Testis (tissue), 3 donors: Measurements from ENCODE around the gene TNNT2. TPM values are rescaled to one million over a fixed set of nuclear protein-coding genes. Genes with fewer than 3 reads are reported as not detected.

Source experiments
- DNase-seq: peaks from one replicate; pipeline ENCODE4 v3.0.0-alpha.2; 2019
- H3K27ac ChIP-seq, 2 donors: fragments of 200-600 bp; sonication (generic); one replicate each; pipeline ENCODE4 v1.5.1; 2019
- H3K27me3 ChIP-seq: fragments of 200-600 bp; sonication (generic); one replicate; pipeline ENCODE4 v1.5.1; 2019
- H3K36me3 ChIP-seq: fragments of 200-600 bp; sonication (generic); one replicate; pipeline ENCODE4 v1.5.1; 2017; ENCODE audit warnings: low read depth; ENCODE audit errors: missing control alignments
- H3K4me1 ChIP-seq: fragments of 200-600 bp; sonication (generic); one replicate; pipeline ENCODE4 v1.5.1; 2019
- H3K4me3 ChIP-seq, 2 donors: fragments of 200-600 bp; sonication (generic); one replicate each; pipeline ENCODE4 v1.5.1; 2017 to 2019
- H3K9me3 ChIP-seq: fragments of 200-600 bp; sonication (generic); one replicate; pipeline ENCODE4 v1.5.1; 2017
- CTCF ChIP-seq, 3 experiments: fragments of 450-650 bp in 2 of 3; fragments of 200-600 bp in 1 of 3; sonication (generic) in 1 of 3; IDR thresholded peaks; one replicate each; pipeline ENCODE4 v1.5.1; 2016 to 2019; ENCODE audit warnings: antibody characterized with exemption in 3 of 3, mild to moderate bottlenecking in 2 of 3, moderate library complexity in 1 of 3
- POLR2A ChIP-seq: fragments of 450-650 bp; IDR thresholded peaks from one replicate; pipeline ENCODE4 v1.6.1; 2017; ENCODE audit warnings: antibody characterized with exemption, mild to moderate bottlenecking, moderate library complexity
- WGBS, 2 donors: methylation state at CpG; one replicate each; pipeline ENCODE4 v1.1.5; 2018; 5-methylcytosine and 5-hydroxymethylcytosine counted together
- intact Hi-C: fragments of 100-400 bp; cut with DNase I; formaldehyde crosslinking; loops from one replicate; pipeline ENCODE4 v1.15.1; 2023; ENCODE audit warnings: low total_unique reads
- polyA plus RNA-seq: library from polyadenylated mRNA; stranded (reverse); fragments of 350-450 nt; fragmentation: Illumina TruSeq; extraction: RNeasy Lipid Tissue Mini Kit (QIAGEN cat#74804); gene quantifications from one replicate; pipeline ENCODE4 v1.2.3, GENCODE V29; 2014; ENCODE audit warnings: low read depth, low replicate concordance; ENCODE audit not compliant: insufficient read depth
- total RNA-seq, 2 donors: library from RNA; depleted of rRNA; stranded (reverse); fragments of >200 nt; gene quantifications; one replicate each; pipeline ENCODE4 v1.2.3, GENCODE V29; 2016

TNNT2 gene
- total and polyA plus RNA-seq, 3 donors from 2014 or later, result 0.79 to 2.7 (median 1.1) TPM

GRCh38 chr1:201418461-201418860 lies 41.0 kb upstream of the TNNT2 start:
- Histone ChIP-seq H3K9me3 (no peaks in the 10 kb centered on the region), H3K36me3 (no peaks in the 10 kb centered on the region), H3K4me1 (no peaks in the 10 kb centered on the region)

GRCh38 chr1:201414051-201414738 lies 36.7 kb upstream of the TNNT2 start:
- TF ChIP-seq POLR2A, result no peak
- TF ChIP-seq CTCF (IDR thresholded peaks at IDR 0.05), result no peak
- DNase-seq, result no peak
- H3K4me1 ChIP-seq, result no peaks in the 10 kb centered on the region

More at GRCh38 chr1:201418461-201418860, 41.0 kb upstream of the TNNT2 start:
- Histone ChIP-seq H3K27ac (no peak overlapping the region), H3K27me3 (no peaks in the 10 kb centered on the region), H3K4me3 (no peak overlapping the region)
- no peak for TF ChIP-seq CTCF (IDR thresholded peaks at IDR 0.05)
- no peak for TF ChIP-seq POLR2A
- intact Hi-C loops, result no loop called here
- 84 to 92% methylated on average over 3 of the region's 3 CpGs for WGBS, 2 donors
- DNase-seq, result no peak

GRCh38 chr1:201411292-201411691 lies 33.8 kb upstream of the TNNT2 start:
- TF ChIP-seq POLR2A, result no peak
- no peak for TF ChIP-seq CTCF (IDR thresholded peaks at IDR 0.05)
- 91 to 95% methylated on average over 9 to 12 of the region's 12 CpGs for WGBS, 2 donors
- no peaks in the 10 kb centered on the region for H3K27me3 ChIP-seq
- DNase-seq, result no peak
- H3K27ac ChIP-seq, result no peak overlapping the region
- no peak overlapping the region for H3K4me3 ChIP-seq
- H3K4me1 ChIP-seq, result no peaks in the 10 kb centered on the region
- no peaks in the 10 kb centered on the region for H3K9me3 ChIP-seq
- H3K36me3 ChIP-seq, result no peaks in the 10 kb centered on the region
- intact Hi-C loops, result no loop called here

More at GRCh38 chr1:201414051-201414738, 36.7 kb upstream of the TNNT2 start:
- H3K27me3 ChIP-seq, result no peaks in the 10 kb centered on the region
- WGBS, 2 donors, result 92 to 98% methylated on average over 7 to 15 of the region's 15 CpGs
- H3K36me3 ChIP-seq, result no peaks in the 10 kb centered on the region
- H3K27ac ChIP-seq, result no peak overlapping the region
- no peaks in the 10 kb centered on the region for H3K9me3 ChIP-seq
- no peak overlapping the region for H3K4me3 ChIP-seq
- intact Hi-C loops, result no loop called here

GRCh38 chr1:201409440-201409839 lies 32.0 kb upstream of the TNNT2 start:
- no peak overlapping the region for H3K27ac ChIP-seq
- no peaks in the 10 kb centered on the region for H3K9me3 ChIP-seq
- H3K36me3 ChIP-seq, result no peaks in the 10 kb centered on the region
- TF ChIP-seq POLR2A (no peak), CTCF (IDR thresholded peaks at IDR 0.05) (no peak)
- H3K4me3 ChIP-seq, result no peak overlapping the region
- no peaks in the 10 kb centered on the region for H3K4me1 ChIP-seq
- WGBS, 2 donors, result 82 to 83% methylated on average over 8 of the region's 8 CpGs
- intact Hi-C loops, result no loop called here
- no peak for DNase-seq
- no peaks in the 10 kb centered on the region for H3K27me3 ChIP-seq

- no peaks in the 10 kb centered on the region for H3K9me3 ChIP-seq
- no peak overlapping the region for H3K4me3 ChIP-seq
- DNase-seq, result no peak
- TF ChIP-seq CTCF (IDR thresholded peaks at IDR 0.05) (no peak), POLR2A (no peak)
- 80 to 87% methylated on average over 3 of the region's 3 CpGs for WGBS, 2 donors
- no peaks in the 10 kb centered on the region for H3K4me1 ChIP-seq
- no peak overlapping the region for H3K27ac ChIP-seq
- H3K36me3 ChIP-seq, result no peaks in the 10 kb centered on the region
- no peaks in the 10 kb centered on the region for H3K27me3 ChIP-seq
- intact Hi-C loops, result no loop called here
Measured at GRCh38 chr1:201408834-201409200, 31.3 kb upstream of the TNNT2 start.
